Measurements from ENCODE around the gene GTF3C2.

GRCh38 chr2:27335311-27335710, 21.3 kb downstream of the GTF3C2 start:
- TF ChIP-seq POLR2A (IDR thresholded peaks at IDR 0.05) (no peak), CTCF (IDR thresholded peaks at IDR 0.05 in 4 of 5, conservative IDR thresholded peaks at IDR 0.05 in 1 of 5) (no peak)

Data from gastrocnemius medialis (tissue), 4 donors.